ENCODE data around the gene IZUMO1. TPM values are rescaled to one million over a fixed set of nuclear protein-coding genes. Genes with fewer than 3 reads are reported as not detected.

The IZUMO1 gene
- total and polyA plus RNA-seq, 2 of the 13 experiments (the other 11 are each of a cell fraction or from before 2014, with no cell fraction given), result 0.07 to 0.22 TPM

DNA sequence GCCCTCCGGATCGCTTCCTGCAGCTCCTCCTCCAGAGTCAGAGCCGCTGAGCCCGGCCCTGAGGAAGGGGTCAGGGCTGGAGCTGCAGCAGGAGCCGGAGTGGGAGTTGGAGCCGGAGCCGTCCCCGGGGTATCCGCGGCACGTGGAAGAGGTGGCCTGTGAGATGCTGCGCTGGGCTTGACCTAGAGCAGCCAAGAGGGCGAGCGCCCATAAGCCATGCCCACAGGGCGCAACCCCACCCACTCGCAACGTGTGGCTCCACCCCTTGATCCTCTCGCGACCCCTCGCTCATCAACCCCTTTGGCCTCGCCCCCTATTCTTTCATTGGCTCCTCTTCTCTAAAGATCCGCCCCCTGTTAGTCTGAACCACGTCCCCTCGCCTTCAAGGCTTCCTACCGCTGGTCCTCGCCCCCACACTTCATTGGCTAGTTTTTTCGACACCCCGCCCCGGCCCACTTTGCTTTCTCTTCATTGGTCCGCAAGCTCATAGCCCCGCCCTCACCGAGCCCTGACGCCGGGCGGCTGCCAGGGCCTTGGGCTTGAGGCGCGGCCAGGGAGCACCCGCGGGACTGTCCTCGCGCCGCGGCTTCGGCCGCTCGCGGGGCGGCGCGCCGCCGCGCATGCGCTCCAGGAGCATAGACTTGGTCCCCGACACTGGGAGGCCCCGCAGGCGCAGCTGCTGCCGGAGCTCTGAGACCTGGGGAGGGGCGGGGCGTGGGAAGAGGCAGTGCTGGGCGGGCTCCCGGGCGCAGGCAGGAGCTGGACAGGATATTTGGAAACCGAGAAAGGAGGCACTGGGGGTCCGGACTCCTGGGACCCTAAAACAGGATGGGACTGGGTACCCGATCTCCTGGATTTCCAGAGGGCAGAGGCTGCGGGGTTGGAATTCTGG, 32.6 kb downstream of the IZUMO1 start (continued):
- no peak; the same call in 1 of the 2 replicates for TF ChIP-seq PAF1 (CRISPR knock-in tag; IDR thresholded peaks at IDR 0.05)
- TF ChIP-seq, protein P1, sequence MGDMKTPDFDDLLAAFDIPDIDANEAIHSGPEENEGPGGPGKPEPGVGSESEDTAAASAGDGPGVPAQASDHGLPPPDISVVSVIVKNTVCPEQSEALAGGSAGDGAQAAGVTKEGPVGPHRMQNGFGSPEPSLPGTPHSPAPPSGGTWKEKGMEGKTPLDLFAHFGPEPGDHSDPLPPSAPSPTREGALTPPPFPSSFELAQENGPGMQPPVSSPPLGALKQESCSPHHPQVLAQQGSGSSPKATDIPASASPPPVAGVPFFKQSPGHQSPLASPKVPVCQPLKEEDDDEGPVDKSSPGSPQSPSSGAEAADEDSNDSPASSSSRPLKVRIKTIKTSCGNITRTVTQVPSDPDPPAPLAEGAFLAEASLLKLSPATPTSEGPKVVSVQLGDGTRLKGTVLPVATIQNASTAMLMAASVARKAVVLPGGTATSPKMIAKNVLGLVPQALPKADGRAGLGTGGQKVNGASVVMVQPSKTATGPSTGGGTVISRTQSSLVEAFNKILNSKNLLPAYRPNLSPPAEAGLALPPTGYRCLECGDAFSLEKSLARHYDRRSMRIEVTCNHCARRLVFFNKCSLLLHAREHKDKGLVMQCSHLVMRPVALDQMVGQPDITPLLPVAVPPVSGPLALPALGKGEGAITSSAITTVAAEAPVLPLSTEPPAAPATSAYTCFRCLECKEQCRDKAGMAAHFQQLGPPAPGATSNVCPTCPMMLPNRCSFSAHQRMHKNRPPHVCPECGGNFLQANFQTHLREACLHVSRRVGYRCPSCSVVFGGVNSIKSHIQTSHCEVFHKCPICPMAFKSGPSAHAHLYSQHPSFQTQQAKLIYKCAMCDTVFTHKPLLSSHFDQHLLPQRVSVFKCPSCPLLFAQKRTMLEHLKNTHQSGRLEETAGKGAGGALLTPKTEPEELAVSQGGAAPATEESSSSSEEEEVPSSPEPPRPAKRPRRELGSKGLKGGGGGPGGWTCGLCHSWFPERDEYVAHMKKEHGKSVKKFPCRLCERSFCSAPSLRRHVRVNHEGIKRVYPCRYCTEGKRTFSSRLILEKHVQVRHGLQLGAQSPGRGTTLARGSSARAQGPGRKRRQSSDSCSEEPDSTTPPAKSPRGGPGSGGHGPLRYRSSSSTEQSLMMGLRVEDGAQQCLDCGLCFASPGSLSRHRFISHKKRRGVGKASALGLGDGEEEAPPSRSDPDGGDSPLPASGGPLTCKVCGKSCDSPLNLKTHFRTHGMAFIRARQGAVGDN (CRISPR knock-in tag; IDR thresholded peaks at IDR 0.05), result peak; percentile 72
- TF ChIP-seq ZNF20 (CRISPR knock-in tag; IDR thresholded peaks at IDR 0.05), result no peak
- no peak for TF ChIP-seq U2AF1 (optimal IDR thresholded peaks at IDR 0.05; ENCODE audit: low read depth, low read length)
- TF ChIP-seq IKZF1 (IDR thresholded peaks at IDR 0.05), result no peak
- no peak for TF ChIP-seq ZNF225 (CRISPR knock-in tag; IDR thresholded peaks at IDR 0.05)
- no peak for TF ChIP-seq ELF4 (CRISPR knock-in tag; IDR thresholded peaks at IDR 0.05; ENCODE audit: borderline replicate concordance)
- TF ChIP-seq CERS6 (CRISPR knock-in tag; IDR thresholded peaks at IDR 0.05), result no peak
- no peak for TF ChIP-seq FOXJ3 (CRISPR knock-in tag; IDR thresholded peaks at IDR 0.05; ENCODE audit: borderline replicate concordance)
- TF ChIP-seq ZNF567 (CRISPR knock-in tag; IDR thresholded peaks at IDR 0.05; ENCODE audit: borderline replicate concordance), result no peak
- peak; percentile 37; the same call in 1 of the 2 replicates for TF ChIP-seq ZBTB7B (CRISPR knock-in tag; IDR thresholded peaks at IDR 0.05)
- TF ChIP-seq FLYWCH1 (CRISPR knock-in tag; IDR thresholded peaks at IDR 0.05), result no peak
- TF ChIP-seq ARID5B (CRISPR knock-in tag; IDR thresholded peaks at IDR 0.05), result 0 out of 2 replicates have a peak, but pooled peaks have one; percentile 12
- TF ChIP-seq ZNF180 (CRISPR knock-in tag; IDR thresholded peaks at IDR 0.05; ENCODE audit: borderline replicate concordance, low read depth), result no peak
- no peak for TF ChIP-seq SRY (CRISPR knock-in tag; IDR thresholded peaks at IDR 0.05)
- TF ChIP-seq ZSCAN21 (CRISPR knock-in tag; IDR thresholded peaks at IDR 0.05; ENCODE audit: borderline replicate concordance), result no peak
- peak; percentile 15; the same call in 1 of the 2 replicates for TF ChIP-seq PITX1 (CRISPR knock-in tag; IDR thresholded peaks at IDR 0.05)
- no peak for TF ChIP-seq ATRX (CRISPR knock-in tag; IDR thresholded peaks at IDR 0.05; ENCODE audit: borderline replicate concordance)
- no peak for TF ChIP-seq DR1 (CRISPR knock-in tag; IDR thresholded peaks at IDR 0.05)
- TF ChIP-seq TAF15 (IDR thresholded peaks at IDR 0.05; ENCODE audit: low read depth, low read length, poor library complexity, severe bottlenecking), result no peak
- TF ChIP-seq ZNF543 (CRISPR knock-in tag; IDR thresholded peaks at IDR 0.05), result no peak

Data from HepG2 (cell line).